ENCODE measurements around the gene CCDC157. TPM values are rescaled to one million over a fixed set of nuclear protein-coding genes. Genes with fewer than 3 reads are reported as not detected.

Gene CCDC157
- total RNA-seq, 1 experiment from 2014 or later = 4.9 TPM

GRCh38 chr22:30310881-30311771, 45.7 kb upstream of the CCDC157 start:
- Histone ChIP-seq H3K4me3 (ENCODE audit: low read depth, low read length) (no peak overlapping the region), H3K27me3 (replicated peaks; ENCODE audit: control insufficient read depth, insufficient read depth, low read length) (no peaks in the 10 kb centered on the region), H3K4me1 (0 out of 2 replicates have a peak, but pooled peaks cover 4% of the 10 kb centered on the region), H3K36me3 (ENCODE audit: control insufficient read depth, insufficient read depth, low read length) (no peaks in the 10 kb centered on the region), H3K9me3 (no peaks in the 10 kb centered on the region)
- Mint-ChIP-seq H3K9me3 (ENCODE audit: unreplicated experiment) (no peaks in the 10 kb centered on the region), H3K27me3 (ENCODE audit: insufficient read depth, unreplicated experiment) (no peaks in the 10 kb centered on the region), H3K4me3 (ENCODE audit: unreplicated experiment) (no peak overlapping the region), H3K27ac (ENCODE audit: unreplicated experiment) (no peak overlapping the region), H3K4me1 (ENCODE audit: low read depth, unreplicated experiment) (peaks cover 28% of the 10 kb centered on the region), H3K36me3 (ENCODE audit: insufficient read depth, unreplicated experiment) (no peaks in the 10 kb centered on the region)
- DNase-seq = no peak
- CTCF ChIA-PET = no interaction called here
- BruUV-seq (replicated peaks) = no TSS peak
- POLR2A ChIA-PET = no interaction called here
- TF ChIP-seq CTCF (IDR thresholded peaks at IDR 0.05; ENCODE audit: insufficient read depth in 1 of 2, low read depth in 1 of 2, low read length in 1 of 2, severe bottlenecking in 1 of 2, unreplicated experiment in 1 of 2) = no peak
- intact Hi-C loops (cut with micrococcal nuclease; ENCODE audit: unreplicated experiment) = no loop called here

- Mint-ChIP-seq H3K4me1 (ENCODE audit: low read depth, unreplicated experiment) (peaks cover 28% of the 10 kb centered on the region), H3K36me3 (ENCODE audit: insufficient read depth, unreplicated experiment) (no peaks in the 10 kb centered on the region), H3K27me3 (ENCODE audit: insufficient read depth, unreplicated experiment) (no peaks in the 10 kb centered on the region), H3K4me3 (ENCODE audit: unreplicated experiment) (no peak overlapping the region), H3K27ac (ENCODE audit: unreplicated experiment) (no peak overlapping the region), H3K9me3 (ENCODE audit: unreplicated experiment) (no peaks in the 10 kb centered on the region)
- H3K36me3 ChIP-seq (ENCODE audit: control insufficient read depth, insufficient read depth, low read length) = no peaks in the 10 kb centered on the region
- intact Hi-C loops (cut with micrococcal nuclease; ENCODE audit: unreplicated experiment) = no loop called here
- ChIA-PET CTCF (no interaction called here), POLR2A (no interaction called here)
- no peak overlapping the region for H3K4me3 ChIP-seq (ENCODE audit: low read depth, low read length)
- no TSS peak for BruUV-seq (replicated peaks)
- H3K27me3 ChIP-seq (replicated peaks; ENCODE audit: control insufficient read depth, insufficient read depth, low read length) = no peaks in the 10 kb centered on the region
- no peak for TF ChIP-seq CTCF (IDR thresholded peaks at IDR 0.05; ENCODE audit: insufficient read depth in 1 of 2, low read depth in 1 of 2, low read length in 1 of 2, severe bottlenecking in 1 of 2, unreplicated experiment in 1 of 2)
- no peak for DNase-seq
- 0 out of 2 replicates have a peak, but pooled peaks cover 4% of the 10 kb centered on the region for H3K4me1 ChIP-seq
- no peaks in the 10 kb centered on the region for H3K9me3 ChIP-seq
Measured at GRCh38 chr22:30312053-30312452, 44.8 kb upstream of the CCDC157 start.

- intact Hi-C loops (cut with micrococcal nuclease; ENCODE audit: unreplicated experiment) = no loop called here
- Mint-ChIP-seq H3K4me1 (ENCODE audit: low read depth, unreplicated experiment) (peaks cover 27% of the 10 kb centered on the region), H3K27me3 (ENCODE audit: insufficient read depth, unreplicated experiment) (no peaks in the 10 kb centered on the region), H3K9me3 (ENCODE audit: unreplicated experiment) (no peaks in the 10 kb centered on the region), H3K36me3 (ENCODE audit: insufficient read depth, unreplicated experiment) (no peaks in the 10 kb centered on the region), H3K4me3 (ENCODE audit: unreplicated experiment) (no peak overlapping the region), H3K27ac (ENCODE audit: unreplicated experiment) (no peak overlapping the region)
- H3K4me1 ChIP-seq = 0 out of 2 replicates have a peak, but pooled peaks cover 4% of the 10 kb centered on the region
- no peaks in the 10 kb centered on the region for H3K9me3 ChIP-seq
- H3K36me3 ChIP-seq (ENCODE audit: control insufficient read depth, insufficient read depth, low read length) = no peaks in the 10 kb centered on the region
- DNase-seq = no peak
- no peak for TF ChIP-seq CTCF (IDR thresholded peaks at IDR 0.05; ENCODE audit: insufficient read depth in 1 of 2, low read depth in 1 of 2, low read length in 1 of 2, severe bottlenecking in 1 of 2, unreplicated experiment in 1 of 2)
- CTCF ChIA-PET = no interaction called here
- POLR2A ChIA-PET = no interaction called here
- H3K4me3 ChIP-seq (ENCODE audit: low read depth, low read length) = no peak overlapping the region
- BruUV-seq (replicated peaks) = no TSS peak
- H3K27me3 ChIP-seq (replicated peaks; ENCODE audit: control insufficient read depth, insufficient read depth, low read length) = no peaks in the 10 kb centered on the region
Measured at GRCh38 chr22:30313527-30314363, 43.1 kb upstream of the CCDC157 start.

All from Caco-2 (cell line).